ENCODE results near the gene LAMA2. TPM values are rescaled to one million over a fixed set of nuclear protein-coding genes. Genes with fewer than 3 reads are reported as not detected.

The LAMA2 gene
- total RNA-seq, 1 experiment from 2014 or later, result 3.3 TPM

- H3K9me3 ChIP-seq (replicated peaks), result no peaks in the 10 kb centered on the region
- H3K4me1 ChIP-seq (replicated peaks), result no peaks in the 10 kb centered on the region
- no peaks in the 10 kb centered on the region for H3K36me3 ChIP-seq
- H3K27me3 ChIP-seq (replicated peaks), result no peaks in the 10 kb centered on the region; the same call in 1 of the 2 replicates
- H3K27ac ChIP-seq, result no peak overlapping the region
- no peak overlapping the region for H3K4me3 ChIP-seq
- DNase-seq (ENCODE audit: low read depth in 1 of 2, low spot score in 2 of 2), result no peak
These were observed 675.3 kb downstream of the LAMA2 start for GRCh38 chr6:129558248-129558647.

GRCh38 chr6:129565366-129565765 is 682.4 kb downstream of the LAMA2 start:
- Histone ChIP-seq H3K27ac (no peak overlapping the region), H3K4me1 (replicated peaks) (no peaks in the 10 kb centered on the region), H3K36me3 (no peaks in the 10 kb centered on the region), H3K4me3 (no peak overlapping the region), H3K9me3 (replicated peaks) (no peaks in the 10 kb centered on the region), H3K27me3 (replicated peaks) (no peaks in the 10 kb centered on the region)
- DNase-seq (ENCODE audit: low read depth in 1 of 2, low spot score in 2 of 2), result no peak

GRCh38 chr6:129565811-129566210 is 682.9 kb downstream of the LAMA2 start:
- H3K27ac ChIP-seq, result no peak overlapping the region

More at GRCh38 chr6:129565811-129566210, 682.9 kb downstream of the LAMA2 start:
- no peaks in the 10 kb centered on the region for H3K4me1 ChIP-seq (replicated peaks)
- H3K36me3 ChIP-seq, result no peaks in the 10 kb centered on the region
- H3K4me3 ChIP-seq, result no peak overlapping the region
- DNase-seq (ENCODE audit: low read depth in 1 of 2, low spot score in 2 of 2), result no peak
- H3K9me3 ChIP-seq (replicated peaks), result no peaks in the 10 kb centered on the region
- no peaks in the 10 kb centered on the region for H3K27me3 ChIP-seq (replicated peaks)
